Activated CD8-positive, alpha-beta T cell treated with anti-CD3 and anti-CD28 coated beads for 36 hours (primary cell): ENCODE results near the gene SMIM28. TPM values are rescaled to one million over a fixed set of nuclear protein-coding genes. Genes with fewer than 3 reads are reported as not detected.

Source experiments
- ATAC-seq: fragments of 200-7000 bp; cut with Tn5 transposase; one replicate; pipeline ENCODE4 v1.10.0; 2021; ENCODE audit warnings: mild to moderate bottlenecking, moderate library complexity
- CTCF ChIA-PET: fragments of 350-600 bp; sonication (Branson Sonifier 250); formaldehyde crosslinking; loops from one replicate; lab custom pipeline; 2021; ENCODE audit warnings: antibody characterized with exemption; lab: Charles Lee
- POLR2A ChIA-PET: fragments of 350-600 bp; sonication (Branson Sonifier 250); formaldehyde crosslinking; loops from one replicate; lab custom pipeline; 2021; ENCODE audit warnings: antibody characterized with exemption; lab: Charles Lee
- DNase-seq: peaks from one replicate; pipeline ENCODE4 v3.0.0-alpha.2; 2020
- H3K27ac Mint-ChIP-seq: one replicate; pipeline ENCODE4 v1.8.0; 2021; ENCODE audit warnings: mild to moderate bottlenecking, mixed read lengths
- H3K27me3 Mint-ChIP-seq: one replicate; pipeline ENCODE4 v1.8.0; 2021; ENCODE audit warnings: mixed read lengths
- H3K36me3 Mint-ChIP-seq: one replicate; pipeline ENCODE4 v1.8.0; 2021; ENCODE audit warnings: low read depth, mixed read lengths
- H3K4me1 Mint-ChIP-seq: one replicate; pipeline ENCODE4 v1.8.0; 2021; ENCODE audit warnings: low read depth, mixed read lengths
- H3K4me3 Mint-ChIP-seq: one replicate; pipeline ENCODE4 v1.8.0; 2021; ENCODE audit warnings: mild to moderate bottlenecking, moderate library complexity, mixed read lengths
- H3K9me3 Mint-ChIP-seq: one replicate; pipeline ENCODE4 v1.8.0; 2021; ENCODE audit warnings: mixed read lengths
- CTCF ChIP-seq: fragments of 200-600 bp; IDR thresholded peaks from one replicate; pipeline ENCODE4 v1.8.0; 2022; ENCODE audit warnings: antibody characterized with exemption, mild to moderate bottlenecking
- intact Hi-C: fragments of 100-400 bp; cut with micrococcal nuclease; formaldehyde crosslinking; loops from one replicate; pipeline ENCODE4 v1.10.0; 2022
- total RNA-seq, 2 experiments: library from RNA; stranded (reverse); gene quantifications; one replicate each; pipeline ENCODE4 v1.2.3, GENCODE V29; 2021

The SMIM28 gene
- total RNA-seq, 2 experiments from 2014 or later, result not detected

GRCh38 chr6:138427701-138428100 is 50.0 kb downstream of the SMIM28 start:
- TF ChIP-seq CTCF, result no peak
- peaks cover 4% of the 10 kb centered on the region for H3K4me1 Mint-ChIP-seq
- intact Hi-C loops, result loop anchor here (2.0 to 10.0 kb wide), 3 partner anchors 81 to 337 kb away; no protein-coding TSS in a partner anchor
- no peaks in the 10 kb centered on the region for H3K36me3 Mint-ChIP-seq
- H3K4me3 Mint-ChIP-seq, result no peak overlapping the region
- H3K27me3 Mint-ChIP-seq, result peaks cover 3% of the 10 kb centered on the region
- POLR2A ChIA-PET, result no interaction called here
- ATAC-seq (no peak), DNase-seq (no peak)
- no peaks in the 10 kb centered on the region for H3K9me3 Mint-ChIP-seq
- CTCF ChIA-PET, result interaction anchor here (0.8 to 7.2 kb wide), 10 partner anchors 13 to 461 kb away, joined by 3 to 131 read pairs (median 6); no protein-coding TSS in a partner anchor
- no peak overlapping the region for H3K27ac Mint-ChIP-seq

- POLR2A ChIA-PET, result interaction anchor here (0.9 kb wide), 1 partner anchor 92 kb away, joined by 3 read pairs; no protein-coding TSS in a partner anchor
- CTCF ChIA-PET, result interaction anchor here (0.6 to 7.2 kb wide), 16 partner anchors 11 to 463 kb away, joined by 3 to 131 read pairs (median 7); partner anchors contain the start of gene NHSL1
- TF ChIP-seq CTCF, result peak; percentile 72
- Mint-ChIP-seq H3K4me1 (no peaks in the 10 kb centered on the region), H3K27ac (no peak overlapping the region), H3K9me3 (no peaks in the 10 kb centered on the region), H3K36me3 (no peaks in the 10 kb centered on the region), H3K27me3 (peaks cover 3% of the 10 kb centered on the region), H3K4me3 (no peak overlapping the region)
- no peak for DNase-seq
- ATAC-seq, result no peak
- intact Hi-C loops, result loop anchor here (2.0 to 10.0 kb wide), 3 partner anchors 80 to 336 kb away; no protein-coding TSS in a partner anchor
These were observed 51.4 kb downstream of the SMIM28 start for GRCh38 chr6:138428944-138429598.

- Mint-ChIP-seq H3K27me3 (peaks cover 3% of the 10 kb centered on the region), H3K4me3 (no peak overlapping the region)
These were observed 52.1 kb downstream of the SMIM28 start for GRCh38 chr6:138429761-138430160.

GRCh38 chr6:138430361-138431145 is 52.8 kb downstream of the SMIM28 start:
- CTCF ChIA-PET, result interaction anchor here (1.1 to 7.2 kb wide), 6 partner anchors 25 to 87 kb away, joined by 3 to 131 read pairs (median 10); no protein-coding TSS in a partner anchor
- H3K27me3 Mint-ChIP-seq, result peaks cover 3% of the 10 kb centered on the region
- no peak for ATAC-seq

More at GRCh38 chr6:138429761-138430160, 52.1 kb downstream of the SMIM28 start:
- no peak for TF ChIP-seq CTCF
- H3K27ac Mint-ChIP-seq, result no peak overlapping the region
- intact Hi-C loops, result loop anchor here (2.0 to 10.0 kb wide), 3 partner anchors 79 to 335 kb away; no protein-coding TSS in a partner anchor
- H3K4me1 Mint-ChIP-seq, result no peaks in the 10 kb centered on the region
- ChIA-PET POLR2A (no interaction called here), CTCF (interaction anchor here (0.6 to 7.2 kb wide), 13 partner anchors 11 to 313 kb away, joined by 3 to 131 read pairs (median 8); partner anchors contain the start of gene NHSL1)
- DNase-seq, result no peak
- no peaks in the 10 kb centered on the region for H3K36me3 Mint-ChIP-seq
- no peaks in the 10 kb centered on the region for H3K9me3 Mint-ChIP-seq
- ATAC-seq, result no peak

More at GRCh38 chr6:138430361-138431145, 52.8 kb downstream of the SMIM28 start:
- POLR2A ChIA-PET, result no interaction called here
- Mint-ChIP-seq H3K9me3 (no peaks in the 10 kb centered on the region), H3K4me3 (no peak overlapping the region), H3K27ac (no peak overlapping the region), H3K4me1 (no peaks in the 10 kb centered on the region), H3K36me3 (no peaks in the 10 kb centered on the region)
- intact Hi-C loops, result no loop called here
- no peak for DNase-seq
- TF ChIP-seq CTCF, result no peak
